WTC11 (cell line): ENCODE results near the gene CDK5RAP2. TPM values are rescaled to one million over a fixed set of nuclear protein-coding genes. Genes with fewer than 3 reads are reported as not detected.

ENCODE experiments used
- ATAC-seq: fragments of 200-7000 bp; cut with Tn5 transposase; 2 replicates; pipeline ENCODE4 v1.10.0; 2021; ENCODE audit warnings: mild to moderate bottlenecking, moderate library complexity
- CTCF ChIA-PET: fragments of 300-600 bp; sonication (Branson Sonifier 250); formaldehyde crosslinking; loops from one replicate; lab custom pipeline; 2021; ENCODE audit warnings: antibody characterized with exemption; lab: Charles Lee
- POLR2A ChIA-PET: fragments of 350-600 bp; sonication (Branson Sonifier 250); formaldehyde crosslinking; loops from one replicate; lab custom pipeline; 2021; ENCODE audit warnings: antibody characterized with exemption; lab: Charles Lee
- DNase-seq: peaks from one replicate; pipeline ENCODE4 v3.0.0; 2021; ENCODE audit warnings: low spot score
- H3K27ac Mint-ChIP-seq: 2 replicates; pipeline ENCODE4 v1.8.0; 2021; ENCODE audit warnings: mixed read lengths
- H3K27me3 Mint-ChIP-seq: 2 replicates; pipeline ENCODE4 v1.8.0; 2021; ENCODE audit warnings: low read depth, mild to moderate bottlenecking, moderate library complexity, mixed read lengths
- H3K36me3 Mint-ChIP-seq: 2 replicates; pipeline ENCODE4 v1.8.0; 2021; ENCODE audit warnings: mixed read lengths
- H3K4me1 Mint-ChIP-seq: 2 replicates; pipeline ENCODE4 v1.8.0; 2022; ENCODE audit warnings: mixed read lengths
- H3K4me3 Mint-ChIP-seq: 2 replicates; pipeline ENCODE4 v1.8.0; 2021; ENCODE audit warnings: mild to moderate bottlenecking, moderate library complexity, mixed read lengths
- H3K9me3 Mint-ChIP-seq: 2 replicates; pipeline ENCODE4 v1.8.0; 2021; ENCODE audit warnings: mixed read lengths
- ARID4B ChIP-seq: sonication (generic); formaldehyde crosslinking; IDR thresholded peaks from 2 replicates; pipeline ENCODE4 v1.8.0; 2023; ENCODE audit warnings: missing genetic modification reagents, mild to moderate bottlenecking, borderline replicate concordance
- CBFB ChIP-seq: sonication (generic); formaldehyde crosslinking; IDR thresholded peaks from 2 replicates; pipeline ENCODE4 v1.8.1; 2022; ENCODE audit warnings: mild to moderate bottlenecking, low read depth, missing genetic modification reagents
- EMX1 ChIP-seq: fragments of 250-450 bp; sonication (Bioruptor Pico); IDR thresholded peaks from 2 replicates; pipeline ENCODE4 v1.8.0; 2021; ENCODE audit warnings: mild to moderate bottlenecking
- FOXP4 ChIP-seq: sonication (generic); formaldehyde crosslinking; IDR thresholded peaks from 2 replicates; pipeline ENCODE4 v1.8.0; 2022; ENCODE audit warnings: mild to moderate bottlenecking, missing genetic modification reagents
- IRF1 ChIP-seq: sonication (generic); formaldehyde crosslinking; IDR thresholded peaks from 2 replicates; pipeline ENCODE4 v1.8.0; 2023; ENCODE audit warnings: missing genetic modification reagents
- IRF2 ChIP-seq: sonication (generic); formaldehyde crosslinking; IDR thresholded peaks from 2 replicates; pipeline ENCODE4 v1.8.0; 2022; ENCODE audit warnings: low read depth, missing genetic modification reagents, borderline replicate concordance
- JUN ChIP-seq: sonication (generic); formaldehyde crosslinking; IDR thresholded peaks from 2 replicates; pipeline ENCODE4 v1.8.0; 2023; ENCODE audit warnings: mild to moderate bottlenecking, missing genetic modification reagents
- NFATC4 ChIP-seq: fragments of 250-450 bp; sonication (Bioruptor Pico); IDR thresholded peaks from 2 replicates; pipeline ENCODE4 v1.9.0; 2021; ENCODE audit warnings: mild to moderate bottlenecking
- PRRX2 ChIP-seq: fragments of 250-450 bp; sonication (Bioruptor Pico); IDR thresholded peaks from 2 replicates; pipeline ENCODE4 v1.8.0; 2021; ENCODE audit warnings: mild to moderate bottlenecking
- TCF7 ChIP-seq: sonication (generic); formaldehyde crosslinking; IDR thresholded peaks from 2 replicates; pipeline ENCODE4 v1.8.0; 2022; ENCODE audit warnings: mild to moderate bottlenecking, low read depth, missing genetic modification reagents, moderate library complexity
- USF1 ChIP-seq: sonication (generic); formaldehyde crosslinking; IDR thresholded peaks from 2 replicates; pipeline ENCODE4 v1.8.0; 2022; ENCODE audit warnings: mild to moderate bottlenecking, missing genetic modification reagents
- ZNF281 ChIP-seq: sonication (generic); formaldehyde crosslinking; IDR thresholded peaks from 2 replicates; pipeline ENCODE4 v1.8.0; 2023; ENCODE audit warnings: mild to moderate bottlenecking, missing genetic modification reagents
- ZNF416 ChIP-seq: fragments of 250-450 bp; sonication (Bioruptor Pico); IDR thresholded peaks from 2 replicates; pipeline ENCODE4 v1.9.0; 2021; ENCODE audit warnings: mild to moderate bottlenecking, inconsistent platforms
- ZNF423 ChIP-seq: fragments of 250-450 bp; sonication (Bioruptor Pico); IDR thresholded peaks from 2 replicates; pipeline ENCODE4 v2.1.2; 2022; ENCODE audit warnings: mild to moderate bottlenecking, moderate library complexity
- ZNF425 ChIP-seq: fragments of 250-450 bp; sonication (Bioruptor Pico); conservative IDR thresholded peaks from 2 replicates; pipeline ENCODE4 v1.9.0; 2021; ENCODE audit warnings: mild to moderate bottlenecking
- total RNA-seq: library from RNA; stranded (reverse); gene quantifications from 3 replicates; pipeline ENCODE4 v1.2.3, GENCODE V29; 2021

CDK5RAP2 gene
- total RNA-seq, 1 experiment from 2014 or later: 48.3 TPM

- TF ChIP-seq FOXP4 (CRISPR knock-in tag) (no peak), ZNF423 (CRISPR knock-in tag) (no peak), JUN (CRISPR knock-in tag) (no peak), ZNF425 (CRISPR knock-in tag) (no peak), CBFB (CRISPR knock-in tag) (no peak), ARID4B (CRISPR knock-in tag) (no peak), ZNF281 (CRISPR knock-in tag) (no peak), IRF2 (no peak), USF1 (CRISPR knock-in tag) (no peak), TCF7 (CRISPR knock-in tag) (no peak), PRRX2 (CRISPR knock-in tag) (no peak), IRF1 (CRISPR knock-in tag) (no peak), EMX1 (CRISPR knock-in tag) (no peak)
These were observed 190.1 kb downstream of the CDK5RAP2 start (continued) for GRCh38 chr9:120389867-120390266.

- DNase-seq (no peak), ATAC-seq (no peak)
- no peaks in the 10 kb centered on the region for H3K9me3 Mint-ChIP-seq
- no peaks in the 10 kb centered on the region for H3K27me3 Mint-ChIP-seq
- H3K4me3 Mint-ChIP-seq: no peak overlapping the region
- peaks cover 40% of the 10 kb centered on the region for H3K36me3 Mint-ChIP-seq
- POLR2A ChIA-PET: no interaction called here
- H3K4me1 Mint-ChIP-seq: no peaks in the 10 kb centered on the region
- 0 out of 2 replicates have a peak overlapping the region, but pooled peaks have one; percentile 11 for H3K27ac Mint-ChIP-seq
- CTCF ChIA-PET: interaction anchor here (1.2 kb wide), 1 partner anchor 50 kb away, joined by 4 read pairs; no protein-coding TSS in a partner anchor
- TF ChIP-seq ZNF416 (CRISPR knock-in tag): no peak
- TF ChIP-seq NFATC4 (CRISPR knock-in tag): no peak
- TF ChIP-seq ARID4B (CRISPR knock-in tag): no peak
These were observed 190.7 kb downstream of the CDK5RAP2 start for GRCh38 chr9:120389300-120389699.
